ENCODE results near the gene PLCD3.
"Not testable (repeated sequence)": the region's sequence is repeated elsewhere in the genome, so short reads cannot be mapped to it uniquely, and the experiment has no call there.

PLCD3 gene

GRCh38 chr17:45132572-45133463 lies 503 bp upstream of the PLCD3 start:
- peak; percentile 82 to 83 for DNase-seq

DNA sequence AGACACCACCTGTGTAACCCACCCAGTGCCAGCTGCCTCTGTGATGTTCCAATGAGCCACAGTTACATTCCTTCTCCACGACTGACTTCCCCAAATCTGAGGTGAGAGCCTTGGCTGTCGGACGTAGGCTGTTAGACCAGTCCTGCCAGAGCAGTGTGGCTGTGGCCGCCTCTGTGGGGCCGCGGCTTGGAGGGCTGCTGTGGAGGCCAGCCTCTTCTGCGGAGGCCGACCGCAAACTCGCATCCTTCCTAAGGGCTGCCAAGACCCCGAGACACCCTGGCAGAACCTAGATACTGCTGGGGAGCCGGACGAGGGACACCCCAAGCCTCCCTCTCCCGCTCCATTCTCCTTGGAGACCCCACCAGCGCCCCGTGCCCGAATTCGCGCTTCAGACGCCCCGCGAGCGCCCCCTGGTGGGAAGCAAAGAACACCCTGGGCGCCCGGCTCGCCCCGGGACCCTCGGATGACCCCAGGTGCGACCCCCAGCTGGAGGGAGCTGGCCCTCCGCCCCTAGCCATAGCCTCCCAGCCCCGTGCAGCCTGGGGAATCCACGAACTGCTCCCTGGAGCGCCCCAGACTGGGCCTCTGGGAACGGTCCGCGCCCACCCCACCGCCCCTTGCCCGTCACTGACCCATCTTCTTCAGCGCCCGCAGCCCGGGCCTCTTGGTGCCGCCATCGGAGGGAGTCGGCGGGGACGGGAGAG lies 547 bp downstream of the PLCD3 start:
- DNase-seq: peak; percentile 72 to 74

DNA sequence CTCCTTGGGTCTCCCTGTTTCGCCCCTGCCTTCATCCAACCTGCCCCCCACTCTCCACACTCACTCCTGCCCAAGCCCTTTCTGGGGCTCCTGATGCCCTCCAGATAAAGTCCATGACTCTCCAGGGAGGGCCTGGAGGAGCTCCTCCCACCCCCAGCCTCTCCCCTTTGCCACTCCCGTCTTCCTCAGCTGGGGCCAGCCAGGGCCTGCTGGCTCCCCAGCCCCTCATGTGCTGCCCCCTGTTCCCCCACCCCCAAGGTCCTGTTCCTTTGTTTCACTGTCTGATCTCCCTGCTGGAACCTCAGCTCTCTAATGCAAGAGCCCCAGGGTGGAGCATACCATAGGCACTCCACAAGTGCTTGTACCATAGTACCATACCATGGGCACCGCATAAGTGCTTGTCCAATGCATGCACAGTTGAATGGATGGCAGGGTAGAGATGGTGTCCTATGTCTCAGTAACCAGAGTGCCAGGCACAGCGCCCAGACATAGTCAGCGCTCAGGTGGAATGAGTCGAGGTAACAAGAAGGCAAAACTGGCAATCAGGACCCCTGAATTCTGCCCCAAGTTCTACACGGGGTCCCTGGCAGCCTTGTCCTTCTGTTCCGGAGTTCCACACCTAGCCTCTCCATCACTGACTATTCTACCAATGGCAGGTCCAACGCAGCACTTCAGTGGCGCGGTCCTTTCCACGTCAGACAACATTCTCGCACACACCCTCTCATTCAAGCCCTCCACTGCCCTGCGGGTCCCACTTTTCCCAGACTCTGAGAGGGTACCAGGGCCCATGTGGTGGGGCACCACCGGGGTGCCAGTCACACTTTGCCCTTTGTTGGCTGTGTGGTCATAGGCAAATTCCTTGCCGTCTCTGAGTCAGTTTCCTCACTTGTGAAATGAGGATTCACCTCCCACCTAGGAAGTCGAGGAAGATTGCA lies 1.4 kb downstream of the PLCD3 start:
- no peak for DNase-seq

DNA sequence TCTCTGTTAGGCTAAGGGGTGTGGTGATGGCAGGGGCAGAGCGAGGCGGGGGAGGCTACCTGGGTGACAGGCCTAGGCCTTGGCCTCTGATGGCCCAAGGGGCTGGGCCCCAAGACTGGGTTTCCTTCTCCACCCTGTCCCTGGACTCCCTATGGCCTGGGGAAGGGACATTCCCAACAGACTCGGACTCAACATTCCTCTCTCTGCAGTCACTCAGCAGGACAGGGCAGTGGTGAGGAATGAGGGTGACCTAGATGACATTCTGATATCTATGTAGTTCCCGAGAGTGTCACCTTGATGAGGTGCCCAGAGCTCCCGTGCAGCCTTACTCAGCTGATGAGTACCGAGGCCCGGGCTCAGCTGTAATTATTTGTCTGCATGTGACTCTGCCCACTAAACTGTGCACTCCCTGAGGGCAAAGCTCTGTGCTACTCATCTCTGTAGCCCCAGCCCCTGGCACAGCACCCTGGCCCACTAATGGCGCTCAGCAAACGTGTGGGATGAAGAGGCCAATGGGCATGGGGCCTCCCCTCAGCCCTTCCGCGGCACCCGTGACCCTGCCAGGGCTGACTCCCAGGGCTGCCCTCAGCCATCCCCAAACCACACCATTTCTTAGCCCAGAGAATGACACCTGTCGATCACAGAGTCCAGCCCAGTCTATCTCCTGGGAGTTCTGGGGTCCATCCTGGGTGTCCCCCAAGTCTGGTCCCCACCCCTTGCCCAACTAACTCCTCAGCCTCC lies 2.2 kb downstream of the PLCD3 start:
- no peak for DNase-seq

DNA sequence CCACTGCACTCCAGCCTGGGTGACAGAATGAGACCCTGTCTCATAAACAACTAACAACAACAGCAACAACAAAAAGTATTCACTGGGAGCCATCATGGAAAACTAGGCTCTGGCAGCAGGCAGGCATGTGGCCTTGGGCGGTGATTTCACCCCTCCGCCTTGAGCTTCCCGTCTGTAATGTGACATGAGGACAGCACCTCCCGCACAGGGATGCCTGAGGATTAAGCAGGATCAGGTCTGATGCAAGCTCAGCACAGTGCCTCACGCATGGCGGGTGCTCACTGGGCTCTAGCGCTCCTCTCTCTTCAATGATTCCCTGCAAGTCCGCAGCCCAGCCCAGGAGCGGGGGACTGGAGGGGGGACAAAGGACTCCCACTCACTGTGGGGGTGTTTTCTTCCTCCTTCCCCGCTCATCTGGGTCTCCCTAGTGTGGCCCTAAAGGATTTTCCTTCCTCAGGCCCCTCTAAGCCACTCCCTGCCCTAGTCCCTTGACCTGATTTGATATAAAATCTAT lies 2.8 kb downstream of the PLCD3 start:
- DNase-seq: no peak

- DNase-seq: no peak
Measured at GRCh38 chr17:45128989-45129388, 3.3 kb downstream of the PLCD3 start.

- DNase-seq: no peak
Measured at GRCh38 chr17:45128331-45128730, 4.0 kb downstream of the PLCD3 start.

DNA sequence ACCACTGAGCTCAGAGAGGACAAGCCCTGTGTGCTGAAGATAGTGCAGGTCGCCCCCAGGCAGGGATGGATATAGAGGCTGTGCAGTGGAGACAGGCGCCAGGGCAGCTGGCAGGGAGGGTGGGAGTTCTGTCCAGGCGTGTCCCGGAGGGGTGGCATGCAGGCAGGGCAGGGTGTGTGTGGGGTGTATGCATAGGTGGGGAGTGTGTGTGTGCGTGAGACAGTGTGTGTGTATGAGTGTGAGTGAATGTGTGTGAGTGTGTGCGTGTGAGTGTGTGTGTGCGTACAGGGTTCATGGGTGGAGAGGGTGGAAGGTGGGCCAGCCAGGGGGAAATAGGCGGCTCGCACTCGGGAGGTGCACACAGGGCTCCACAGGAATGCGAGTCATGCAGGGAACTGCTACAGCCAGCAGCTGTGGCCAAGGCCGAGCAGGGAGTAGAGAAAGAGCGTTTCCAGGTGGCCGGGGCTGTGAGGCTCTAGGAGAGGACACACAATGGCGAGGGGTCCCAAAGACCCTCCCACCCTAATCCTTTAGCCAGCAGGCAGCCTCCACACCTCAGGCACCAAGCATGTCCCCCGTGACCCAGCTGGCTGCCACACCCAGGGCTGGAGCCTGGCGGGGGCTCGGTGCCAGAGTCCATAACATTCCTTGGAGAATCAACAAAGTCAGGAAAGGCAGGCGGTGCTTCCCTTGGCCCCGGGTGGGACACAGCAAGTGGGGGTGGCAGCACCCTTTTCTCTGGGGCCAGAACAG lies 4.6 kb downstream of the PLCD3 start:
- DNase-seq: no peak

GRCh38 chr17:45127207-45127547 lies 5.1 kb downstream of the PLCD3 start:
- DNase-seq: no peak

- no peak for DNase-seq
Measured at GRCh38 chr17:45125509-45125908, 6.8 kb downstream of the PLCD3 start.

GRCh38 chr17:45124797-45125122 lies 7.6 kb downstream of the PLCD3 start:
- DNase-seq: not testable (repeated sequence)

DNA sequence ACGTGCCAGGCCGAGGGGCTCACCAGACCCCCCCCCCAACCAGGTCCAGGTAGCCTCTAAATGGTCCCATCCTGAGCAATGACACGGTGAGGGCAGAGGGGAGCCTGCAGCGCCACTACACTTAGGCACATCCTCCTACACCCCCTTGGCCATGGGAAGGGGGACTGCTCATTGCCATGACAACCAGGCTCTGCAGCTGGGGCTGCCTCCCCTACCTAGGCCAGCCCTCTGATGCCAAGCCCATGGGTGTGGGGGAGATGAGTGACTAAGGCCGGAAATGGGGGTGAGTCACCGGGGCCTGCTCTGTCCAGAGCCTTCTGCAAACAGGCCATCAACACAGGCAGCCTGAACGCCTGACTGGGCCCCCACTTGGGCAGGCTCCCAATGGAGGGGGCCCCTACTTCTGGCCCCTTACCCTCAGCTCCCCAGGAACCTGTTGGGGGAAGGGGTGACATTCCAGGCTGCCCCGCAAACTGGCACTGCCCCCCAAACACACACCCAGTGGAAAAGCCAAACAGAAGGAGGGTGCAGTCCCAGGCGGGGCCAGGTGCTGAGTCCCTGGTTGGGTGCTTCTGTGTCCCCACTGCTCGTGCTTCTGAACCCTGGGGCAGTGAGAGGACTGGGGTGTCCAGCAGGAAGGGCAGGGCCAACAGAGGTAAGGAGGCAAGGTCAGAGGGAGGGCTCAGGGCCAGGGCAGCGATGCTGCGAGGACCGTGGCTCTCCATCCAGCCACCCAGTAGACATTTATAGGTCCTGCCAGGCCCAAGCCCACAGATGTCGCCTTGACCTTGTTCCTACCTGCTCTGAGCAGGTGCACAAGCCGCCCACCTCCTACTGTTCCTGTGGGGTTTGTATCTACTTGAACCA lies 8.2 kb downstream of the PLCD3 start:
- peak in 1 of 2 experiments; percentile 46 for DNase-seq

DNA sequence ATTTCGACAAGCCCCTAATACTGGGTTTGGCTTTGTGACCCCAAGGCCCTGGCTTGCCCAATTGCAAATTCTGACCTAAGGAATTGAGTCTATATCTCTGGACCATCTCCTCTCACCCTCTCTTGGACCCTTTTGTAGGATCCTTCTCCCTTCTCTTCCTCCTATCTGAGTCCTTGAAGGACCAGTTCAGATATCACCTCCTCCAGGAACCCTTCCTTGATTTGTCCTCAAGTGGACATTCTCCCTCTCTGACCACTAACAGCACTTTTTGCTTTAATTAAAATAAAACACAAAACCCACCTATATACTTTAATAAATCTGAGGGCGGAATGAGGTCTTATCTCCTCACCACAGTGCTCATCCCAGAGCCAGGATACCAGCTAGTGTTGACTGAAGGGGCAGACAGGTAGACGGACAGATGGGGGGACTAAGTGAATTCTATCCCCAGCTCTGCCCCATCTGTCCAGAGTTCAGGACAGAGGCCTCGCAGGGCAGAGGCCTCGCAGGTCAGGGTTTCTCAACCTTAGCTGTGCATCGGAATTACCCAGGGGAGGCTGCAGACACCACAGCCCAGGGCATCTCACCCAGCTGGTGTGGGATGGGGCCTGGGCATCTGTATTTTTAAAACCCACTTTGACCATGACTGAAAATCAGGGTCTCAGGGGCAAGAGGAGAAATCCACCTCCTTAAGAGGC lies 9.1 kb downstream of the PLCD3 start:
- no peak for DNase-seq

DNA sequence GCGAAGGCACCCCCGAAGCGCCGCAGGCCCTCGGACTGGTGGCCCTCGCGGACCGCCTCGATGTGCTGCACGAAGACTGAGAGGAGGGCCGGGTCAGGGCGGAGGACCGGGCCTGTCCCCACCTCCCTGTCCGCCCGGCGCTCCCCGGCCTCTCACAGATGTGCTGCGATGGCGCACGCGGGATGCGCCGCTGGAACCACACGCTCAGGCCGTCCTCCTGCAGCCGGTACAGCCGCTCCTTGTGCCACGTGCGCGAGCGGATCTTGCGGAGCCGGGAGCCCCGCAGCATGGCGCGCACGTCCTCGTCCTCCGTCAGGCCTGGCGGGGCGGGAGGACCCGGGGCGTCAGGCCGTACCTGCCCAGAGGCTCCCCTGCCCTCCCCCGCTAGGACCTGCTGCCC lies 11.3 kb downstream of the PLCD3 start:
- DNase-seq: no peak

DNA sequence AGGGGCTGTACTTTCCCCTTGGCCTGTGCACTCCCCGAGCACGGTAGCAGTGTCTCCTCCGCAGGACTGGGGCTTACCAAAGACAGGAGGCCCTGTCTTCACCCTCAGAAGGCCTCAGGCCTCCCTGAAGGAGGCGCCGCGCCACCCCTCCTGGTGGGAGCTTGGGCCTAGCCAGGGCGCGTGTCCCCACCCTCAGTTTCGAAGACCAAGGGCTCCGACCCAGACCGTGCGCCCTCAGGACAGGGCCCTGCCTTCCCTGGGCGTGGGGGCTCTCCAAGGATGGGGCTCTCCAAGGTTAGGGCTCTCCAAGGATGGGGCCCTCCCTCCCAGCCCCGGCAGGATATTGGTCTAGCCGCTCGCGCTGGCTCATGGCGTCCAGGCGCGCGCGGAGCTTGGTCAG lies 11.8 kb downstream of the PLCD3 start:
- DNase-seq: no peak

DNA sequence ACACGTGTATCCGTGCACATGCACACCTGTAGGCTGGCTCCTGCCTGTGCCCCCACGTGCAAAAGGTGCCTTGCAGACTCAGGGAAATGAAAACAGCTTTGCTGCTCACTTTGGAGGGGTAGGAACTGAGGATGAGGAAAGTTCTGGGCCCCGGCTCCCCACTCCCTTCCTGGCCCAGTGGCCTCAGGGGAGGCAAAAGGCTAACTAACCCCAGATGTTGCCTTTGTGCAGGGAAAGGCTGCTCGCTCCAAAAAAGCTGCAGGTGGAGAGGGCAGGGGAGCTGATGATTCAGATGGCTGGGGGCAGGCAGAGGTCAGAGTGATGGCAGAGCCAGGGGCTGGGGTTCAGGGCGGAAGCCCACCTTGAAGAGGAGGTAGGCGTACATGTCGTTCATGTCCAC lies 12.4 kb downstream of the PLCD3 start:
- no peak for DNase-seq

GRCh38 chr17:45118691-45119090 lies 13.6 kb downstream of the PLCD3 start:
- no peak for DNase-seq

GRCh38 chr17:45117848-45118646 lies 14.3 kb downstream of the PLCD3 start:
- DNase-seq: no peak

DNA sequence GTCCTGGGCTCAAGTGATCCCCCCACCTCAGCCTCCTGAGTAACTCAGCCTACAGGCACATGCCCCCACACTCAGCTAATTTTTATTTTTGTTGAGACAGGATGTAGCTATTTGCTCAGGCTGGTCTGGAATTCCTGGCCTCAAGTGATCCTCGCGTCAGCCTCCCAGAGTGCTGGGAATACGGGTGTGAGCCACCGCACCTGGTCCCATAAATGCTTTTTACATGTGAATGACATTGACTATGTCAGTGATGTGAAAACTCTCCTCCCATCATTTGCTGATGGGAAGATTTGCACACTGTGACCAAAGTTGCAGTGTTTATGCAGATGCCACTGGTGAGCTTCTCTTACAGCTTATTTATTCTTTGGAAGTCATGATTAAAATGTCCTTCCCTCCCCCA lies 15.0 kb downstream of the PLCD3 start:
- DNase-seq: no peak

Data from activated T-cell treated with anti-CD3 and anti-CD28 coated beads, Interleukin-2, amount 50 U/mL, for 48 hours (primary cell).